H1 (cell line): ENCODE measurements around the gene VEPH1. TPM values are rescaled to one million over a fixed set of nuclear protein-coding genes. Genes with fewer than 3 reads are reported as not detected.

Experiments
- CTCF ChIA-PET: fragments of 300-600 bp; sonication (Branson Sonifier 250); formaldehyde crosslinking; loops from one replicate; lab custom pipeline; 2021; ENCODE audit not compliant: partially characterized antibody; lab: Charles Lee
- POLR2A ChIA-PET: fragments of 300-600 bp; sonication (Branson Sonifier 250); formaldehyde crosslinking; loops from one replicate; lab custom pipeline; 2021; ENCODE audit warnings: inconsistent platforms; ENCODE audit not compliant: partially characterized antibody; lab: Charles Lee
- DNase-seq, 2 experiments: peaks; one replicate each; pipeline versions ENCODE4 v3.0.0 to v3.0.0-alpha.2; 2010 to 2022; ENCODE audit warnings: low spot score in 2 of 2, low read depth in 1 of 2, mixed read lengths in 1 of 2
- FAIRE-seq: peaks from 2 replicates; lab custom pipeline; 2011; peaks lifted over from hg19 to GRCh38; lab: Jason Lieb, UNC
- H2AFZ ChIP-seq: 2 replicates; pipeline ENCODE4 v1.8.1; 2012; ENCODE audit warnings: low read length, inconsistent platforms
- H2AK5ac ChIP-seq: 2 replicates; pipeline ENCODE4 v1.6.1; 2013; ENCODE audit warnings: low read depth, low read length
- H2BK120ac ChIP-seq: replicated peaks from 2 replicates; pipeline ENCODE3; 2013; ENCODE audit warnings: low read depth, low read length, inconsistent platforms
- H2BK12ac ChIP-seq: 2 replicates; pipeline ENCODE4 v1.6.1; 2013; ENCODE audit warnings: low read depth, low read length
- H2BK15ac ChIP-seq: 2 replicates; pipeline ENCODE4 v1.6.1; 2013; ENCODE audit warnings: low read length
- H2BK20ac ChIP-seq: 2 replicates; pipeline ENCODE4 v1.6.1; 2013; ENCODE audit warnings: low read length
- H2BK5ac ChIP-seq: 2 replicates; pipeline ENCODE4 v1.6.1; 2013; ENCODE audit warnings: low read depth, low read length
- H3K14ac ChIP-seq: 2 replicates; pipeline ENCODE4 v1.6.1; 2013; ENCODE audit warnings: inconsistent platforms; ENCODE audit not compliant: insufficient read length
- H3K18ac ChIP-seq: 2 replicates; pipeline ENCODE4 v1.6.1; 2013; ENCODE audit warnings: low read length; ENCODE audit errors: extremely low read depth
- H3K23ac ChIP-seq: 2 replicates; pipeline ENCODE4 v1.6.1; 2013; ENCODE audit warnings: inconsistent platforms; ENCODE audit not compliant: insufficient read length
- H3K23me2 ChIP-seq: 2 replicates; pipeline ENCODE4 v1.6.1; 2013; ENCODE audit warnings: low read depth, low read length
- H3K27ac ChIP-seq: 2 replicates; pipeline ENCODE4 v1.6.1; 2011; ENCODE audit warnings: low read depth, low read length, inconsistent platforms
- H3K27me3 ChIP-seq, 4 experiments: replicated peaks in 1 of 4; 1 replicate in 1 of 4; 2 replicates in 3 of 4; pipeline versions ENCODE4 v1.6.1 to v1.8.1; 2011 to 2013; ENCODE audit warnings: low read length in 3 of 4, mild to moderate bottlenecking in 3 of 4, inconsistent platforms in 2 of 4, mixed read lengths in 2 of 4, moderate library complexity in 1 of 4; ENCODE audit not compliant: control insufficient read depth in 3 of 4, insufficient read depth in 3 of 4; ENCODE audit errors: extremely low read depth in 1 of 4
- H3K36me3 ChIP-seq, 4 experiments: 2 replicates each; pipeline versions ENCODE4 v1.6.1 to v1.8.1; 2011 to 2013; ENCODE audit warnings: mild to moderate bottlenecking in 4 of 4, low read length in 3 of 4, moderate library complexity in 2 of 4, control low read depth in 1 of 4, inconsistent platforms in 1 of 4; ENCODE audit not compliant: insufficient read depth in 4 of 4, control insufficient read depth in 2 of 4
- H3K4ac ChIP-seq: replicated peaks from 2 replicates; pipeline ENCODE3; 2013; ENCODE audit warnings: low read length, low read depth, mixed read lengths, inconsistent platforms; ENCODE audit not compliant: insufficient read length
- H3K4me1 ChIP-seq, 4 experiments: replicated peaks in 1 of 4; 1 replicate in 1 of 4; 2 replicates in 3 of 4; pipeline versions ENCODE4 v1.6.1 to v1.8.1; 2011 to 2013; ENCODE audit warnings: low read length in 3 of 4, inconsistent platforms in 2 of 4, mixed read lengths in 1 of 4; ENCODE audit not compliant: insufficient read depth in 4 of 4, control insufficient read depth in 3 of 4
- H3K4me2 ChIP-seq, 2 experiments: 2 replicates each; pipeline versions ENCODE4 v1.6.1 to v1.8.1; 2011 to 2013; ENCODE audit warnings: low read depth in 2 of 2, low read length in 2 of 2, control low read depth in 1 of 2, inconsistent platforms in 1 of 2, mild to moderate bottlenecking in 1 of 2; ENCODE audit not compliant: insufficient read depth in 1 of 2
- H3K4me3 ChIP-seq, 4 experiments: fragments of 200-600, 300-600 bp in 1 of 4; sonication (generic), shearing (Covaris generic), sonication (Bioruptor Twin) in 1 of 4; 2 replicates each; pipeline versions ENCODE4 v1.5.1 to v1.8.1; 2011 to 2016; ENCODE audit warnings: low read length in 4 of 4, low read depth in 3 of 4, control low read depth in 2 of 4, inconsistent platforms in 2 of 4, mild to moderate bottlenecking in 2 of 4, mixed read lengths in 1 of 4, moderate library complexity in 1 of 4; ENCODE audit not compliant: insufficient read depth in 2 of 4; ENCODE audit errors: extremely low read depth in 1 of 4
- H3K56ac ChIP-seq: replicated peaks from 2 replicates; pipeline ENCODE3; 2013; ENCODE audit warnings: low read depth, mild to moderate bottlenecking, mixed read lengths, low read length, inconsistent platforms; ENCODE audit not compliant: insufficient read length
- H3K79me1 ChIP-seq: 2 replicates; pipeline ENCODE4 v1.6.1; 2013; ENCODE audit warnings: low read depth, low read length, control low read depth
- H3K79me2 ChIP-seq, 2 experiments: 2 replicates each; pipeline versions ENCODE4 v1.6.1 to v1.8.1; 2012 to 2013; ENCODE audit warnings: low read length in 2 of 2, mild to moderate bottlenecking in 2 of 2, inconsistent platforms in 1 of 2; ENCODE audit not compliant: insufficient read depth in 2 of 2, control insufficient read depth in 1 of 2
- H3K9ac ChIP-seq, 4 experiments: replicated peaks in 1 of 4; 1 replicate in 1 of 4; 2 replicates in 3 of 4; pipeline versions ENCODE4 v1.6.1 to v1.8.1; 2011 to 2013; ENCODE audit warnings: low read depth in 3 of 4, low read length in 3 of 4, control low read depth in 2 of 4, mild to moderate bottlenecking in 2 of 4, moderate library complexity in 2 of 4, inconsistent platforms in 1 of 4; ENCODE audit errors: extremely low read depth in 1 of 4
- H3K9me3 ChIP-seq, 2 experiments: 2 replicates each; pipeline versions ENCODE4 v1.6.1 to v1.8.1; 2012 to 2013; ENCODE audit warnings: mild to moderate bottlenecking in 2 of 2, moderate library complexity in 2 of 2, control low read depth in 1 of 2, inconsistent platforms in 1 of 2, low read depth in 1 of 2, low read length in 1 of 2, mixed read lengths in 1 of 2; ENCODE audit not compliant: insufficient read depth in 2 of 2
- H4K20me1 ChIP-seq, 2 experiments: replicated peaks in 1 of 2; 2 replicates each; pipeline versions ENCODE3 to v1.8.1; 2011 to 2013; ENCODE audit warnings: inconsistent platforms in 2 of 2, low read length in 2 of 2, mild to moderate bottlenecking in 1 of 2; ENCODE audit not compliant: insufficient read depth in 2 of 2, control insufficient read depth in 1 of 2
- H4K5ac ChIP-seq: 2 replicates; pipeline ENCODE4 v1.6.1; 2013; ENCODE audit warnings: low read length, low read depth, mixed read lengths, inconsistent platforms; ENCODE audit not compliant: insufficient read length
- H4K8ac ChIP-seq: 2 replicates; pipeline ENCODE4 v1.8.0; 2013; ENCODE audit warnings: mild to moderate bottlenecking, moderate library complexity, low read length, inconsistent platforms; ENCODE audit not compliant: insufficient read depth; ENCODE audit errors: extremely low read depth
- H4K91ac ChIP-seq: replicated peaks from 2 replicates; pipeline ENCODE3; 2013; ENCODE audit warnings: low read length, mixed read lengths, inconsistent platforms; ENCODE audit not compliant: insufficient read length
- ASH2L ChIP-seq: fragments of 200-600, 300-600 bp; sonication (generic); IDR thresholded peaks from one replicate; pipeline ENCODE4 v1.7.1; 2017; ENCODE audit warnings: low read length
- JUN ChIP-seq: IDR thresholded peaks from 2 replicates; pipeline ENCODE4 v1.6.1; 2011; ENCODE audit warnings: low read depth, mild to moderate bottlenecking, improper control_type of control experiment, low read length
- WGBS, 2 experiments: shearing (Covaris generic) in 1 of 2; methylation state at CpG; one replicate each; pipeline versions ENCODE4 v1.1.6 to v1.1.7; 2013 to 2015; ENCODE audit warnings: low lambda C conversion rate in 2 of 2, mixed read lengths in 2 of 2, inconsistent platforms in 1 of 2, low coverage in 1 of 2, missing lambda C conversion rate in 1 of 2; ENCODE audit not compliant: insufficient replicate concordance in 2 of 2, insufficient coverage in 1 of 2, insufficient read length in 1 of 2; ENCODE audit errors: extremely low coverage in 1 of 2, missing lambda C conversion rate in 1 of 2; 5-methylcytosine and 5-hydroxymethylcytosine counted together
- polyA plus RNA-seq, 7 experiments: library from polyadenylated mRNA; depleted of rRNA in 3 of 7; stranded (reverse) in 5 of 7; unstranded in 2 of 7; fragments of >200 nt in 5 of 7; fragments of 200-250 nt in 2 of 7; gene quantifications; 1 replicate in 5 of 7; 2 replicates in 1 of 7; 4 replicates in 1 of 7; pipeline versions ENCODE4 v1.2.1 to v1.2.3, GENCODE V29; 2011 to 2013; ENCODE audit warnings: missing spikeins in 2 of 7, mixed read lengths in 2 of 7
- total RNA-seq: library from RNA; stranded (reverse); fragmentation: NEBNext Ultra II Directional; extraction: Animal tissue kit (Norgen Biotek cat#: 25700); gene quantifications from 2 replicates; pipeline ENCODE4 v1.2.1, GENCODE V29; 2021

VEPH1 gene
- total and polyA plus RNA-seq, 2 of the 8 experiments (the other 6 are each of a cell fraction or from before 2014, with no cell fraction given): 12.0 to 18.3 TPM

- no peak overlapping the region for H3K23ac ChIP-seq
- no peaks in the 10 kb centered on the region for H3K36me3 ChIP-seq
- no peak overlapping the region for H4K8ac ChIP-seq
- H3K79me1 ChIP-seq: no peaks in the 10 kb centered on the region
- no peak overlapping the region for H2BK120ac ChIP-seq
- H3K9ac ChIP-seq: no peak overlapping the region
- DNase-seq (no peak), FAIRE-seq (no peak)
- H3K56ac ChIP-seq: no peak overlapping the region
- H3K23me2 ChIP-seq: peaks cover 7% of the 10 kb centered on the region
- no peak overlapping the region for H2BK15ac ChIP-seq
- no peak overlapping the region for H3K27ac ChIP-seq
- no peak overlapping the region for H2BK12ac ChIP-seq
- 86% methylated on average over 2 of the region's 2 CpGs; no CpG with 5 or more reads in 1 of the 2 experiments for WGBS, 2 experiments
- H3K14ac ChIP-seq: no peak overlapping the region
- H3K4ac ChIP-seq: no peak overlapping the region
- H3K4me2 ChIP-seq: no peak overlapping the region
- CTCF ChIA-PET: interaction anchor here (0.9 to 1.4 kb wide), 6 partner anchors 10 to 57 kb away, joined by 3 to 6 read pairs (median 4); no protein-coding TSS in a partner anchor
- POLR2A ChIA-PET: no interaction called here
- no peak overlapping the region for H2BK5ac ChIP-seq
- H3K4me1 ChIP-seq: peaks cover 0 to 4% (median under 1%) of the 10 kb centered on the region in 4 experiments; a peak in 2 of 7 replicates
- H4K91ac ChIP-seq: no peak overlapping the region
- H2AFZ ChIP-seq: no peak overlapping the region
- no peak overlapping the region for H2AK5ac ChIP-seq
- H3K79me2 ChIP-seq: no peaks in the 10 kb centered on the region
- H3K4me3 ChIP-seq: no peak overlapping the region
- H4K20me1 ChIP-seq: no peaks in the 10 kb centered on the region
- H2BK20ac ChIP-seq: no peak overlapping the region
- H4K5ac ChIP-seq: no peak overlapping the region
- H3K9me3 ChIP-seq: no peaks in the 10 kb centered on the region
- no peak overlapping the region for H3K18ac ChIP-seq
- peaks cover 0 to 1% (median 0%) of the 10 kb centered on the region in 4 experiments; a peak in 1 of 7 replicates for H3K27me3 ChIP-seq
- TF ChIP-seq ASH2L (no peak), JUN (no peak)
These were observed 60.5 kb downstream of the VEPH1 start for GRCh38 chr3:157442729-157443128.
